SHP77 (cell line): ENCODE data around the gene CHMP5.

Experiments used
- DNase-seq, 2 experiments: peaks; one replicate each; lab custom pipeline; 2025; lab: John Stamatoyannopoulos, UW

The CHMP5 gene

GRCh38 chr9:33264473-33265177, at the start of gene CHMP5, which contains the start of gene BAG1:
Gene CHMP5, plus strand, starts transcription at chr9:33265049. Its CDS starts 30 bp downstream, at chr9:33265079.
Gene BAG1, minus strand, starts transcription at chr9:33264708.
- DNase-seq: peak; percentile 89 to 91

- no peak for DNase-seq
Measured at GRCh38 chr9:33220681-33221567, 43.9 kb upstream of the CHMP5 start.

- no peak for DNase-seq
Measured at GRCh38 chr9:33221568-33221884, 43.3 kb upstream of the CHMP5 start.

- DNase-seq: no peak
Measured at GRCh38 chr9:33222031-33222430, 42.8 kb upstream of the CHMP5 start.

- no peak for DNase-seq
Measured at GRCh38 chr9:33223696-33224095, 41.2 kb upstream of the CHMP5 start.

GRCh38 chr9:33225319-33226147, 39.3 kb upstream of the CHMP5 start:
- DNase-seq: peak in 1 of 2 experiments; percentile 18

GRCh38 chr9:33227008-33227398, 37.8 kb upstream of the CHMP5 start:
- DNase-seq: no peak

GRCh38 chr9:33227741-33228140, 37.1 kb upstream of the CHMP5 start:
- DNase-seq: no peak

- DNase-seq: no peak
Measured at GRCh38 chr9:33228606-33229005, 36.2 kb upstream of the CHMP5 start.

- peak; percentile 51 to 74 for DNase-seq
Measured at GRCh38 chr9:33229359-33230114, 35.3 kb upstream of the CHMP5 start.

GRCh38 chr9:33230756-33231622, 33.9 kb upstream of the CHMP5 start:
- no peak for DNase-seq

- DNase-seq: no peak
Measured at GRCh38 chr9:33231623-33231942, 33.3 kb upstream of the CHMP5 start.

- no peak for DNase-seq
Measured at GRCh38 chr9:33232815-33233214, 32.0 kb upstream of the CHMP5 start.

- DNase-seq: peak; percentile 75 to 77
Measured at GRCh38 chr9:33233626-33234342, 31.1 kb upstream of the CHMP5 start.

- no peak for DNase-seq
Measured at GRCh38 chr9:33234511-33235467, 30.1 kb upstream of the CHMP5 start.

GRCh38 chr9:33236571-33236970, 28.3 kb upstream of the CHMP5 start:
- DNase-seq: no peak

GRCh38 chr9:33239921-33240320, 24.9 kb upstream of the CHMP5 start, which contains the start of gene SPINK4:
Gene SPINK4, plus strand, starts transcription at chr9:33240167. Its CDS starts 42 bp downstream, at chr9:33240209.
- DNase-seq: no peak

GRCh38 chr9:33241298-33241697, 23.6 kb upstream of the CHMP5 start:
- DNase-seq: no peak

GRCh38 chr9:33242609-33243134, 22.2 kb upstream of the CHMP5 start:
- no peak for DNase-seq
